ENCODE data around the gene EYA2.

EYA2 gene

DNA sequence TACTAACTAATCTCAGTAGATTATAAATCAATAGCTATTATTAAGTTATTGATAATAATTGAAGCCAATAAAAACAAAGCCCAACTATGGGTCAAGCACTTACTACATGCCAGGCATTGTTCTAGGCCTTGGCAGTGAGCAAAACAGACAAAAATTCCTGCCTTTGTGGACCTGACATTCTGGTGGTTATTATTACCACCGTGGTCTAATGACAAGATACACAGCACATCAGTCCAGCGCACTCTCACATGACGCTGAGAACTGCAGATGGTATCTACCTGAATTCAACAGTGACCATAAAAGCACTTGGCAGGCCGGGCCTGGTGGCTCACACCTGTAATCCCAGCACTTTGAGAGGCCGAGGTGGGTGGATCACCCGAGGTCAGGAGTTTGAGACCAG lies 340.5 kb downstream of the EYA2 start:
- DNase-seq = no peak

DNA sequence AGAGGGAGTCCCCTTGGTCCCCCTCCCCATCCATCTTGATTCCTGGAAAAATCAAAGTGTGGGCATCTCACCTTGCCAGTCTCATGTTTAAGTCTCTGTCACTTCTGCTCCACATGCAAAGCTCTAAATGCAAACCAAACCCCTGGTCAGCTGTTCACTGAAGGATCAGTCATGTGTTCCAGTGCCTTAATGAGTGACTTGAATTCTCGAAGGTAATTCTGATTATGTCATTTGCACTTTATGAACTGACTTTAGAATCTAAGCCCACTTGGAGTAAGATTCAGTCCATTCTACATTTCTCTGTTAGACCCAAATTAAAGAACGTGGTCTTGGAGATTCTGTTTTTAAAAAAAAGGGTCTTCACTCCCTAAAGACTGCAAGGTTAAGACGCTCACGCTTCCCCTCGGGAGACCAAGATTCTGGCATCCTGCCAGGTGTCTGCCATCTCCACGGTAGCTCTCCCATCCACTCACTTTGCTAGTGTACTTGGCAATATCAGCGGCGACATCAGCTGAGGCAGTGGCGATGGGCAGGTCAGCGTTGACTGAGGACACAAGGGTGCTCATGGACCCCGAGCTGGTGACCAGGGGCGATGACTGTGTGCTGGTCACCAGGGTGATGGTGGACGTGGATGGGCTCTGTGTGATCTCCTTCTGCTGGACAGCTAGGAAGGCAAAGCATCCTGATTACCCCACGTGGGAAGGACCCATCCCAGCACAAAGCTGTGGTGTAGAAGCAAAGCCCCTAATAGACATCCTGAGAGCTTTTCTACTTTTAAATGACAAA lies 341.4 kb downstream of the EYA2 start:
- no peak for DNase-seq

DNA sequence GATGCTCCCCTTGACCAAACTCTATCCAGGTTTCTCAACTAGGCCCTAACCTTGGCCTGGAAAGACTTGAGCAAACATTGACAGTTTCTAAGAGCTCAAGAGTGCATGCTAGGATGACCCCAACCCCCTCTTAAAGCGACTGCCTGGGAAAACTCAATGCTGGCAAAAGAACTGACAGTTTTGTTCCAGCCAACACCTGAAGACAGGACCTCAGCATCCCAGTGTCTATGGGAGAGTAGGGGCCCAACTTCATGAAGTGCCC lies 341.9 kb downstream of the EYA2 start:
- DNase-seq = no peak

DNA sequence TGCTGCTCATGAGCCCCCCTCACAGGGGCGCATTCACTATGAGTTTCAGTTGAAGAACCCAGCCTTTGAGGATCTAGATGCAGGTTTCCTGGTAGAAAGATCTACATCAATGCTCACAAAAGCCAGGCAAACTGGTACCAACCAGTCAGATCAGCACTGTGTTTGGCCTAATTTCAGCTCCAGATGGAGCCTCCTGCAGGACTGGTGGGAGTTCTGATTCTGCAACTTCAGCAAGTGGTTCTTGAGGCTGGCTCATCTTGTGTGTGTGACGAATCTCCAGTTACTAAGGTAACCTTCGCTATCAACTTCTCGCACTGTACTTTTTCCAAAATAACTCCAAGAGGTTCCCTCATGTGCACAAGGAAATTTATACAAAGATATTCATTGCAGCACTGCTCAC lies 343.1 kb downstream of the EYA2 start:
- no peak for DNase-seq

All from stimulated activated CD8-positive, alpha-beta memory T cell treated with anti-CD3 and anti-CD28 coated beads, Interleukin-4, amount 100 ng/mL, for 48 hours (primary cell).